ENCODE results near the gene RPS16.

GRCh38 chr19:39448271-39448670 is 12.5 kb upstream of the RPS16 start:
- TF ChIP-seq GATA2 (IDR thresholded peaks at IDR 0.05; ENCODE audit: low read depth, low read length) (no peak), GATA3 (IDR thresholded peaks at IDR 0.05; ENCODE audit: low read depth, low read length) (no peak)

All from SH-SY5Y (cell line).